22Rv1 (cell line): Measurements from ENCODE around the gene CDC14A.

ENCODE experiments used
- ZFX ChIP-seq: fragments of 450-650 bp; IDR thresholded peaks from 2 replicates; pipeline ENCODE4 v1.6.1; 2017; ENCODE audit warnings: antibody characterized with exemption, borderline replicate concordance
- TF ChIP-seq, protein P1 (sequence below): fragments of 450-650 bp; IDR thresholded peaks from 2 replicates; pipeline ENCODE4 v1.5.1; 2017; ENCODE audit warnings: mild to moderate bottlenecking

- TF ChIP-seq, protein P1, sequence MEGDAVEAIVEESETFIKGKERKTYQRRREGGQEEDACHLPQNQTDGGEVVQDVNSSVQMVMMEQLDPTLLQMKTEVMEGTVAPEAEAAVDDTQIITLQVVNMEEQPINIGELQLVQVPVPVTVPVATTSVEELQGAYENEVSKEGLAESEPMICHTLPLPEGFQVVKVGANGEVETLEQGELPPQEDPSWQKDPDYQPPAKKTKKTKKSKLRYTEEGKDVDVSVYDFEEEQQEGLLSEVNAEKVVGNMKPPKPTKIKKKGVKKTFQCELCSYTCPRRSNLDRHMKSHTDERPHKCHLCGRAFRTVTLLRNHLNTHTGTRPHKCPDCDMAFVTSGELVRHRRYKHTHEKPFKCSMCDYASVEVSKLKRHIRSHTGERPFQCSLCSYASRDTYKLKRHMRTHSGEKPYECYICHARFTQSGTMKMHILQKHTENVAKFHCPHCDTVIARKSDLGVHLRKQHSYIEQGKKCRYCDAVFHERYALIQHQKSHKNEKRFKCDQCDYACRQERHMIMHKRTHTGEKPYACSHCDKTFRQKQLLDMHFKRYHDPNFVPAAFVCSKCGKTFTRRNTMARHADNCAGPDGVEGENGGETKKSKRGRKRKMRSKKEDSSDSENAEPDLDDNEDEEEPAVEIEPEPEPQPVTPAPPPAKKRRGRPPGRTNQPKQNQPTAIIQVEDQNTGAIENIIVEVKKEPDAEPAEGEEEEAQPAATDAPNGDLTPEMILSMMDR, result no peak
- no peak for TF ChIP-seq ZFX
Measured at GRCh38 chr1:100304921-100305320, 47.4 kb upstream of the CDC14A start.
